Cardiac fibroblast (primary cell): ENCODE measurements around the gene FSD1L.

Experiments used
- DNase-seq, 2 donors: peaks; one replicate each; pipeline versions ENCODE4 v3.0.0 to v3.0.0-alpha.2; 2010; ENCODE audit warnings: low read depth in 2 of 2
- H3K4me3 ChIP-seq, 2 donors: replicated peaks in 1 of 2; 1 replicate in 1 of 2; 2 replicates in 1 of 2; pipeline ENCODE4 v1.5.1; 2011; ENCODE audit warnings: low read depth in 2 of 2, low read length in 2 of 2, mild to moderate bottlenecking in 2 of 2, moderate library complexity in 1 of 2
- CTCF ChIP-seq: IDR thresholded peaks from one replicate; pipeline ENCODE4 v1.5.1; 2011; ENCODE audit warnings: low read depth, mild to moderate bottlenecking, low read length, inconsistent platforms

FSD1L gene

GRCh38 chr9:105473221-105473620 lies 25.4 kb downstream of the FSD1L start:
- DNase-seq, result no peak
- no peak overlapping the region for H3K4me3 ChIP-seq
- TF ChIP-seq CTCF, result no peak

DNA sequence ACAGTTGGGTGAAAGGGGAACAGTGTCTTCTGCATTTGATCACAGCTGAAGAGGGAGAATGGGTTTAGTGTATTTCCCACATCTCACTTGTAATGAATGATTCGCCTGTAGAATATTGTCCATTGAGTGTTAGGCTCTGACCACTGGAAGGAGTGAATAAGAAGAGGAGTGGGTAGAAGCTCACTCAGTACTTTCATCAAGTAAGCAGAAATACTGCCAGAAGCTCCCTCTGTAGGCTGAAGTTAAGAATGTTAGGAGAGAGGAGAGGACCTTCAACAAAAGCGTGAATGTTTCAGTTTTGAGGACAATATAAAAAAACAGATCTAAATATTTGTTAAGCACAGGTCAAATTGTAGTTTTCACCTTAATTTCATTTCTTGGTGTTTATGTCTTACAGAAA lies 27.5 kb downstream of the FSD1L start:
- peak; percentile 44 for TF ChIP-seq CTCF
- no peak overlapping the region for H3K4me3 ChIP-seq
- DNase-seq, result peak; percentile 52 to 55

DNA sequence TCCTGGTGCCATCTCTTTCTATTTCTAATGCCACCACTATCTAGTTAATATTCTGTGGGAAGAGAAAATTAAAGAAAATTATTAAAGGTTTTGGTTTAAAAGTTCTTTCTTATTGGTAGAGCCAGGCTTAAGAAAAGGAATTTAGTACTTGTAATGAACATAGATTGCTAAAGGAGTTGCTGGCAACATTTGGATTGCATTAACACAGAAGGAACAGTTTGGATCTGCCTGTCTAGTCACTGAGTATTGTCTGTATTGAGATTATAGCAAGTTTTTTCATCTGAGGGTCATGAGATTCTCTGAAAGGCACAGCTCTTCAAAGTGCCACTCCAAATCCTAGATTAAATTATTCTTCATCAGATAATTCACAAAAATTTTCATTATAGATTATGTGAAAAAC lies 32.0 kb downstream of the FSD1L start:
- no peak overlapping the region for H3K4me3 ChIP-seq
- TF ChIP-seq CTCF, result no peak
- DNase-seq, result no peak

DNA sequence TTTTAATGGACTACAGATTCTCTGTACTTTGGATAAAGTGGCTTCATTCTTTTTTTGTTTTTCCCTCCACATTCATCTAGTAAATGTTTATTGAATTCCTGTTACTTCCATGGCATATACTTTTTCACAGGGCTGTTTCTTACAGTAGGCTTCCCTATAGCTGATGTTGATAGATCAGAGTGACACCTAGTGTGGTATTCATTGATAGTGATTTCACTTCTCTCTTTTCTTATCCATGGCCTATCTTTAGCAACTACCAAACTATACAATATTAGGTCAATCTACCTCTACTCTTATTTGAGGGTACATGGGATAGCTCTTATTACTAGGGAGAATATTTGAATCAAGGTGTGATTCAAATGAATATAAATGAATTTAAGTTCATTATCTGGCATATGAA lies 35.8 kb downstream of the FSD1L start:
- no peak overlapping the region for H3K4me3 ChIP-seq
- DNase-seq, result no peak
- TF ChIP-seq CTCF, result no peak

DNA sequence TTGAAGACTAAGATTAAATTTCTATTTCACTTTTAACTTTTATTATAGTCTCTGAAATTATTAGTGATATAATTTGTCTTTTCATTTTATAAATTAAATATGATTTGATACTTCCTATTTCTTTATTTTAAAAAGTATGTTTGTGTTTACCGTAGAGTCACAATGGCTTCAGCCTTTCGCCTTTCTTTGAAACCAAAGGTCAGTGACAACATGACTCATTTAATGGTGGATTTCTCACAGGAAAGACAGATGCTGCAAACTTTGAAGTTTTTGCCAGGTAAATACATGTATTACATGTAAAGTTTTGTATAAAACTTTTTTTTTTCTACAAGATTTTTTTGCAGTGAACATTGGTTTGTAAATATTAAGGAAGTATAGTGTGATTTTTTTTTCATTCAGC lies 36.4 kb downstream of the FSD1L start:
- no peak for DNase-seq
- no peak for TF ChIP-seq CTCF
- no peak overlapping the region for H3K4me3 ChIP-seq

DNA sequence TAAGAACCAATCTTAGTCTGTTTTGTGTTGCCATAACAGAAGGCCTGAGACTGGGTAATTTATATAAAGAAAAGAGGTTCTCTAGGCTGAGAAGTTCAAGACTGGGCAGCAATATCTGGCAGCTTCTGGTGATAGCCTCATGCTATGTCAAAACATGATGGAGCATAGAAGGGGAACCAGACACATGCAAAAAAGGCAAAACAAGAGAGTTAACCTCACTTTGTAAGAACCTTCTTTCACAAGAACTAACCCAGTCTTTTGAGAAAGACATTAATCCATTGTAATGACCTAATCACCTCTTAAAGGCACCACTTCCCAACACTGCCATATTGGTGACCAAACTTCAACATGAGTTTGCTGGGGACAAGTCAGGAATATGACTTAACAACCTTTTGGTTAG lies 37.3 kb downstream of the FSD1L start:
- no peak for DNase-seq
- TF ChIP-seq CTCF, result no peak
- no peak overlapping the region for H3K4me3 ChIP-seq

GRCh38 chr9:105496826-105497225 lies 49.0 kb downstream of the FSD1L start:
- H3K4me3 ChIP-seq, result no peak overlapping the region
- no peak for TF ChIP-seq CTCF
- no peak for DNase-seq
